Measurements from ENCODE around the gene PTPA. TPM values are rescaled to one million over a fixed set of nuclear protein-coding genes. Genes with fewer than 3 reads are reported as not detected.
"Not testable (repeated sequence)": the region's sequence is repeated elsewhere in the genome, so short reads cannot be mapped to it uniquely, and the experiment has no call there.

PTPA gene
- total RNA-seq, 1 donor from 2014 or later: 194 TPM

DNA sequence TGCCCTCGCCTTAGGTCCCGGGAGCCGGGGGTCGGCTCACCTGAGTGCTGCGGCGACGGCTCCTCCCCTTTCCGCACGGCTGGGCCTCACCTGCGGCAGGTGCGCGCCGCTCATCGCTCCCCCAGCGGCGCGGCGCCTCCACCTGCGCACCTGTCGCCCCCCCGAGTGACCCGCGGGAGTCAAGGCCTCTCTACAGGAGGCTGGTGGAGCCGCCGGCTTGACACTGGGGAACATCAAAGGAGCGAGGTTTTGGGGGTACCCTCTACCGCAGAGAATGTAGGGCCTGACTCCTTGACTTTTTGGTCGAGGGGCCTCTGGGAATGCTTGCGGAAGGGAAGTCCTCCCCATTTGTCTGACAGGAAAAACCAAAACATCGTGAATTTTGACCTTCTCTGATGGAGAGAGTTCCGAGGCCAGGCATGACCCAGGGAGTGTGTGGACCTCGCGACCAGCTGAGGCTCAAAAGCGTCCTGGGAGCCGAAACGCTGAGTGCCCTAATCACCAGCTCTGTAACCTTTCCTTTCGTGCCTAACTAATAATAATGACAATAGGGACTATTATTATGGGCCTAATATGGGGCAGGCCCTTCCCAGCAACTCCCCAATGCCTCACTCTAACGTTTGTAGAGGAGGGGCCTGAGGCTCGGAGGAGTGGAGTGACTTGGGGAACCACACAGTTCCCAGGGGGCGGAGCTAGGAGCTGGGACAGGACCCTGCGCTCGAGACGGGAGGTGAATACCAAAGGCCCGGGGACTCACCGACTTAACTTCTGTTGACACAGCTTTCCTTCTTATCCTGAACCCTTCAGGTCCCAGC is 67.6 kb downstream of the PTPA start:
- DNase-seq (ENCODE audit: missing footprints): no peak

DNA sequence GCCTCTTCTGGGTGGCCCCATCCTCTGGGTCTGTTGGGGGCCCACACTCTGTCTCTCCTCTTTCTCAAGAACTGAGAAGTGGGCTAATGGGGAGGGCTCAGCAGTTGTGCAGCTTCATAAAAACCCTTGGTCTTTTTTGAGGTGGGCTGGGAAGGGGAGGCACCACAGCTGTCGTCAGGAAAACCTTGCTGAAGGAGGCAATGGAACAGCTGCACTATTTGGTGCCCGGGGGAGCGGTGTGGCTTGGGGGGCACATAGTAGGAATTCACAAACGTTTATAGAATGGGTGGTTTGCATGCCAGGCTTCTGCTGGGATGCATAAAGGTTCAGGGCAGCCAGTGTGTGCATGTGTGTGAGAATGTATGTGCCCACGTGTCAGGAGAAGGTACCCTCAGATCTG is 70.0 kb downstream of the PTPA start:
- DNase-seq (ENCODE audit: missing footprints): no peak
- intact Hi-C loops (cut with DNase I): no loop called here

More for the DNA sequence above, 67.6 kb downstream of the PTPA start:
- no peak for ATAC-seq
- intact Hi-C loops (cut with DNase I): loop anchor here (2.0 to 10.0 kb wide), 3 partner anchors 142 to 304 kb away; no protein-coding TSS in a partner anchor

DNA sequence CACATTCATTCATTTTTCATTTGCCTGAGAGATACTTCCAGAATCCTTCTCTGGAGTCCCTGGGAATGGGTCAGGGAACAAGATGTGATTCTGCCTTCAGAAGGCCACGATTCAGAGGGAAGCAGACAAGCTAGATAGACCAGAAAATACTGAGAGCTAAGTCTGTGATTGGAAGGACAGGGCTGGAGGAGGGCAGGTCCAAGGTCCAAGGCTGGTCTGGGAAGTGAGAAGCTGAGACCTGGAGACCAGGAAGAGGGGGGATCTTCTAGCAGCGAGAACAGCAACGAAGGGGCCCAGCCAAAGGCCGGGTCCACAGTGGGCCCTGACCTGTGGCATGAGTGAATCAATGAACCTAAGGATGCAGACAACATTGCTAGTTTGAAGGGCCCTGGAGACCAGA is 70.9 kb downstream of the PTPA start:
- intact Hi-C loops (cut with DNase I): no loop called here
- ATAC-seq (no peak), DNase-seq (ENCODE audit: missing footprints) (no peak)

More for the DNA sequence above, 70.0 kb downstream of the PTPA start:
- ATAC-seq: no peak

DNA sequence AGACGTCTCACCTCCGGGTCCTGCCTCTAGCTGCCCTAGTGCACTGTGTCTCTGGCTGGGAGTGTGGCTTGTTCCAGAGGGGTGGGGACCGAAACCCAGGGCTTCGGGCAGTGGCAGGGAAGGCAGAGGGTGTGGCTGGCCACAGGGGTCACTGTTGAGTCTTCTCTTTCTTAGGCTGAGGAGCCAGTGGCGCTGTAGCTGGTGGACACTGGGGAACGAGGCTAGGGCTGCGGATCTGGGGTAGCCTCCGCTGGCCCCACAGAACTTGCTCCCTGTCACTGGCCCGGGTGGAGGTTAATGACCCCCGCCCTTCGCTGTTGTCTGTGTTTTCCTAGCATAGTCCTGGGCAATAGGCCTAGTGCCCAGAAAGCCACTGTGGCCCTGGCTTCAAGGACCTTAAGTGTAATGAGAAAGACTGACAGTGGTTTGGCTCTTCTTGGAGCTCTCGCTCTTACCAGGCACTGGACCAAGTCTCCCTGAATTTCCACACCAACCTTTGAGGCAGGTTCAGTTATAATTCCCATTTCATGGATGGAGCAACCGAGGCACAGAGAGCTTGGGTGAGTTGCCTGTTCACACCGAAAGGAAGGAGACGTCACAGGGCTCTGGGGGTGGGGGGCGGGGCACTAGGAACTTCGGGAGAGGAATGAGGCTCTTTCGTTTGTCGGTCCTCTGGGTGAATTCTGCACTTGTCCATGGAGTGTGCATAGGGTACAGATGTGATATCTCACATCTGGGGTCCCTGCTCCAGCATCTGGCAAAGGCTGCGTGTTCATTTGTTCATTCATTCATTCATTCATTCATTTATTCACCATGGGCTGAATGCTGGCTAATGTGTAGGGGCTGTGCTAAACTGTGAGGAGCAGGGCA is 71.6 kb downstream of the PTPA start:
- DNase-seq (ENCODE audit: missing footprints): peak; percentile 78
- intact Hi-C loops (cut with DNase I): no loop called here

DNA sequence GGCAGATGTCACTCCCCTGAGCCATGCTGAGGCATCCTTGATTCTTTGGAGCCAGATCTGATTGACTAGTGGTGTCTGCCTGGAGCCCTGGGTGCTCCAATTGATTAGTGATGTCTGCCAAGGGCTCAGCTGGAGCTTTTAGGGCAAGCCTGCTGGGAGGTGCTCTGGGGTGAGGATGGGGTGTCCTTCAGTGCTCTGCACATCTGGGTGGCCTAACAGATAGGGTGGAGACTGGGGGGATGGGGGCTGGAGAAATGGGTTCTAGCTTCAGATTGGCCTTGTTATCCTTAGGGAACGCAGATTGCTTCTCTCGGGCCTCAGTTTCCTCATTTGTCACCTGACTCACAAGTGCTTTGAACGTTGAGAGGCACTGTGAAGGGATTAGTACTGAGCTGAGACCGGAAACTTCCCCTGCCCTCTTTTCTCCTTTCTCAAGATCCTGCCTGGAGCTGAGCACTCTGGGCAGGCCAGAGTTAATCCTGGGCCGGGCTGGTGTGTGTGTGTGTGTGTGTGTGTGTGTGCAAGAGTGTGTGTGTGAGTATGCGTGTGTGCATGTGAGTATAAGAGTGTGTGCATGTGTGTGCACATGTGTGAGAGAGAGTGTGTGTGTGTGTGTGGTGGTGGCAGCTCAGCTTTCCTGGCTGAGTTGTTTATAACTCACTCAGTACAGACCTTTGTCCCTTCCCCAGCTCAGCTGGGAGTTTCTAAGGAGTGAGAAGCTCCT is 72.4 kb downstream of the PTPA start:
- intact Hi-C loops (cut with DNase I): no loop called here
- ATAC-seq (no peak), DNase-seq (ENCODE audit: missing footprints) (no peak)

More for the DNA sequence above, 71.6 kb downstream of the PTPA start:
- no peak for ATAC-seq

DNA sequence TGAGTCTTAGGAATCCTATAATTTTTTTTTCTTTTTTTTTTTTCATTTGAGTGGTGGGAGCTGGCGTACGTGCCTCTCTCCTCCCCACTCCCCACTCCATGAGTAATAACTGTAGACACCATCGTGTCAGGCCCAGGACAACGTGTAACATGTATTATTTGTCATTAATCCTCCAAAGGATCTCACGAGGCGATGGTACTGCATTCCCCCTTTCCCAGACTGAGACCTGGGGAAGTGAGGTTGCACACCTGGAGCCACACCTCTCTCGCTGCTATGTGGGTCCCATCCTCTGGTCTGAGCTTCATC is 73.0 kb downstream of the PTPA start:
- intact Hi-C loops (cut with DNase I): no loop called here
- ATAC-seq: no peak

DNA sequence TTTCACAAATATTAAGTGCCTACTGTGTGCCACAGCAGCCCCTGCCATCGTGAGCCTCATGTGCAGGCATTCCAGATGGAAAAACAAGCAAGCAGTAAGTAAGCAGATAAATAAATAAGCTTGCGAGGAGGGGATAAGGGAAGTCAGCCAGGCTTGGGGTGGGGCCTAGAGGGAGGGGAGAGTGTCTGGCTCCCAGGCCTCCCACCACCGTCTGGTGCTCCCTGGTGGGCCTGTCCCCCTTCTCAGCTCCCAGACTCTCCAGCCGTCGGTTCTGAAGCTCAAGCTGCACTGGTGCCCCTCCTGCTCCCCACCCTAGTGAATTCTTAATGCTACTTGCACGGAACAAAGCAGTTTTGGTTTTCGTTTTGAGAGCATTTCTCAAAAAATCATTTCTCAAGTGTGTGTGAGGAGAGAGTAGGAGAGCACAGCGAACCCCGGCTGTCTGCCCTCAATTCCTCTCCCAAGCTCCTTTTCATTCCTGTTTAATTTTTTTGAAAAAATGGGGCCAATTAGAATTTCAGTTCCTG is 73.4 kb downstream of the PTPA start:
- ATAC-seq (no peak), DNase-seq (ENCODE audit: missing footprints) (no peak)
- intact Hi-C loops (cut with DNase I): no loop called here

More for the DNA sequence above, 73.0 kb downstream of the PTPA start:
- no peak for DNase-seq (ENCODE audit: missing footprints)

DNA sequence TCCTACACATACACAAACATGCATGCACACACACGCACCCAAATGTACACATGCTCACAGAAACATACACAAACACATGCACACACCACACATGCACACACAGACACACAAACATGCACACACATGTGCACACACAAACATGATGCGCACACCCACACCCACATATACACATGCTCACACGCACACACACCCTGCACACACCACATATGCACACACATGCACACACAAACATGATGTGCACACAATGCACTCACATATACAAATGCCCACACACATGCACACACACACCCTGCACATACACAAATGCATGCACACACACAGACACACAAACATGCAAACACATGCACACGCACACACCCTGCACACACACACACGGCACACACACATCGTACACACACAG is 74.2 kb downstream of the PTPA start:
- ATAC-seq: no peak
- intact Hi-C loops (cut with DNase I): no loop called here
- no peak for DNase-seq (ENCODE audit: missing footprints)

DNA sequence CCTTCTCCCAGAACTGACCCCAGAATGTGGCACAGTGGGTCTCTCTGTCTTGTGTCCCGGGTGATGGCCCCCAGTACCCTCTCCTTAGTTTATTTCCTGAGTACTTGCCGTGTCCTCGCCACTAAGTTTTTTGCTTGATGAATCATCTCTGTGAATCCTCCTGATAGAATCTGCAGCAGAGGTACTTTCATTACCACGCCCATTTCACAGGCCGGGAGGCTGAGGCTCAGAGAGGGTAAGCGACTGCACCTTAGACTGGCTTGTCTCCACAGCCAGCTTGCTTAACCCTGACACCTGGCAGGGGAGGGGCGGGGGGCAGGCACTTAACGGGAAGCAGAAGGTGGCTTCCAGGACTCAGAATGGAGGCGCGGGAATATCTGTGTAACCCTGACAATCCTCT is 74.8 kb downstream of the PTPA start:
- DNase-seq (ENCODE audit: missing footprints): no peak
- ATAC-seq: no peak
- intact Hi-C loops (cut with DNase I): no loop called here

DNA sequence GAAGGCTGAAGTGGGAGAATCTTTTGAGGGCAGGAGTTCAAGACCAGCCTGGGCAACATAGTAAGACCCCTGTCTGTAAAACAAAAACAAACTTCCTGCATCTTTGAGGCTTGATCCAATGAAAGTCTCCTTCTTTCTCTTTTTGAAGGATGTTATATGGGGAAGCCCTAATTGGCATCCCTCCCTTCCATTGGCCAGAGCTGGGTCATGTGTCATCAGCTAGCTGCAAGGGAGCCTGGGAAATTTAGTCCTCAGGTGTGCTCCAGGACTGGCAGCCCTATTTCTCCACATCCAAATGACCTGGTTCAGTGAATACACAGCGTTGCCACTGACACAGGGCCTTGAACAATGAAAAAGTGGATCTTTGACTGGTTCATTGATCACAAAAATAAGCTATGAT is 75.8 kb downstream of the PTPA start:
- DNase-seq (ENCODE audit: missing footprints): no peak
- intact Hi-C loops (cut with DNase I): no loop called here
- ATAC-seq: no peak

DNA sequence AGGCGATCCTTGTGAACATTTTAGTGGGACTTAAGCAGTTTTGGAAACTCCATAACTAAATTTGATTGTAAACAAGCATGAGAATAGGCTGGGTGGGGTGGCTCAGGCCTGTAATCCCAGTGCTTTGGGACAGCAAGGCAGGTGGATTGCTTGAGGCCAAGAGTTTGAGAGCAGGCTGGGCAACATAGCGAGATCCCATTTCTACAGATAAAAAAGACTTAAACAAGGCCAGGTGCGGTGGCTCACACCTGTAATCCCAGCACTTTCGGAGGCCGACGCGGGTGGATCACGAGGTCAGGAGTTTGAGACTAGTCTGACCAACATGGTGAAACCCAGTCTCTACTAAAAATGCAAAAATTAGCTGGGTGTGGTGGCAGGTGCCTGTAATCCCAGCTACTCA is 78.8 kb downstream of the PTPA start:
- ATAC-seq; DNase-seq (ENCODE audit: missing footprints); intact Hi-C loops (cut with DNase I): not testable (repeated sequence)

DNA sequence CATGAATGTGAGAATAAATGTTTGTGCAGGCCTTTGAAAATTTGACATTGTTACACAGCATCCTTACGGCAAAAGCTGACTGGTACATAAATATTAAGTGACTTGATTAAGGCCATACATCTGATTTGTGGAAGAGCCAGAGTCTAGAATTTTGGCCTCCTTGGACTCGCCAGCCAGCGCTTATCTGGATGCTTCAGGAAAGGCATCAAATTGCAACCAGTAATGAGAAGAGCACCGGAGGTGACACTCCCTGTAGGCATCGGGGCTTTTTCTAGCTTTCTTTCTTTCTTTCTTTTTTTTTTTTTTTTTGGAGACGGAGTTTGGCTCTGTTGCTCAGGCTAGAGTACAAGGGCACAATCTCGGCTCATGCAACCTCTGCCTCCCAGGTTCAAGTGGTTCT is 80.0 kb downstream of the PTPA start:
- ATAC-seq: no peak
- intact Hi-C loops (cut with DNase I): no loop called here

DNA sequence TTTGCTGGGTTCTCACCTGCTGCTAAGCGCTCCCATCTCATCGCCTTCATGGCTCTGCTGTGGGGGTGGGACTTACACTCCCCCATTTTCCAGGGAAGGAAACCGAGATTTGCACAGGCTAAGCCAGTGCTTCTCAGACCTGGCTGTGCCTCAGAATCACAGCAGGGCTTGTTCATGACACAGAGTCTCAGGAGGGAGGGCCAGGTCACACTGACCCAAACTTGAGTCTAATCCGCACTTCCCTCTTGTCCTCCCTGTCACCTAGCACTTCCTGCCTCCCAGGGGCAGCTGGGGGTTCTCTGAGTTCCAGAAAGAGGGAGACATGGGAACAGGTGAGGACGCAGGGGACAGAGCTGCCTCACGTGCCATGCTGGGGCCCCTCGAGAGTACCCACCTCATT is 82.4 kb downstream of the PTPA start:
- ATAC-seq: no peak
- intact Hi-C loops (cut with DNase I): no loop called here
- no peak for DNase-seq (ENCODE audit: missing footprints)

More for the DNA sequence above, 80.0 kb downstream of the PTPA start:
- no peak for DNase-seq (ENCODE audit: missing footprints)

DNA sequence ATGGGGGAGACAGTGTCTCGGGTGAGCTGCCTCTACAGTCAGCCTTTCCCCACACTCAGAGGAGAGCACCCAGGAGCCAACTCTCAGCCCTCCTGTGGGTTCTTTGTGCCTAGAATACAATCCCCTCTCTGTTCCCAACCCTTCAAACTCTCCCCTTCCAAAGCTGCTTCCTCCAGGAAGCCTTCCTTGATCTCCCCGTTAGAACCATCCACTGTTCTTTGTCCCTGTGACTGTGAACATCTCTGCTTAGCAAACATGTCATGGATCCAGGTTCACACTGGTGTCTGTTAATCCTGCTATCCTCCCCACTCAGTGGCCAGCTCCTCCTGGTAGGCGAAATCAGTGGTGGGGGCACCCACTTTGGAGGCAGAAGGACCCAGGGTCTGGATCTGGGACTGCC is 83.0 kb downstream of the PTPA start:
- intact Hi-C loops (cut with DNase I): no loop called here
- no peak for ATAC-seq

DNA sequence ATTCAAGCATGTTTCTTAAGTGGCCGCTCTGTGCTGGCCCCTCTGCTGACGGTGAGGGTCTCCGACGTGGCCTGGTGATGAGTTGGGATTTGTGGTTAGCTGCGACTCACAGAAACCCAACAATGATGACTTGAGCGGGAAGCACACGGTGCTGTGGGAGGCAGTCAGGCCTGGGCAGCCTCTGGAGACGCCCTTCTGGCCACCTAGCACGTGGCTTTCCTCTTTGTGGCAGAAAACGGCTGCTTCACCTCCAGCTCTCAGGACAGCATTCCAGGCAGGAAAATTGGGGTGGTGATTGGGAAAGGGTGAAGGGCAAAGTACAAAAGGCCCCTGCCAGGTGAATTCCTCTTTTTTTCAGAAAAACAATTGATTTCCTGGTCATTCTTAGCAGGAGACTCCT is 84.4 kb downstream of the PTPA start:
- DNase-seq (ENCODE audit: missing footprints) (no peak), ATAC-seq (no peak)
- intact Hi-C loops (cut with DNase I): no loop called here

More for the DNA sequence above, 83.0 kb downstream of the PTPA start:
- no peak for DNase-seq (ENCODE audit: missing footprints)

DNA sequence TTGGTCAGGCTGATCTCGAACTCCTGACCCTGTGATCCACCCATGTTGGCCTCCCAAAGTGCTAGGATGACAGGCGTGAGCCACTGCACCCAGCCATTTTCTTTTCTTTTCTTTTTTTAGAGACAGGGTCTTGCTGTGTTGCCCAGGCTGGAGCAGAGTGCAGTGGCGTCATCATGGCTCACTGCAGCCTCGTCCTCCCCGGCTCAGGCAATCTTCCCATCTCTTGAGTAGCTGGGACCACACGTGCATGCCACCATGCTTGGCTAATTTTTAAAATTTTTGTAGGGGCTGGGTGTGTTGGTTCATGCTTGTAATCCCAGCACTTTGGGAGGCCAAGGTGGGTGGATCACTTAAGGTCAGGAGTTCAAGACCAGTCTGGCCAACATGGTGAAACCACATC is 85.8 kb downstream of the PTPA start:
- DNase-seq (ENCODE audit: missing footprints); intact Hi-C loops (cut with DNase I); ATAC-seq: not testable (repeated sequence)

DNA sequence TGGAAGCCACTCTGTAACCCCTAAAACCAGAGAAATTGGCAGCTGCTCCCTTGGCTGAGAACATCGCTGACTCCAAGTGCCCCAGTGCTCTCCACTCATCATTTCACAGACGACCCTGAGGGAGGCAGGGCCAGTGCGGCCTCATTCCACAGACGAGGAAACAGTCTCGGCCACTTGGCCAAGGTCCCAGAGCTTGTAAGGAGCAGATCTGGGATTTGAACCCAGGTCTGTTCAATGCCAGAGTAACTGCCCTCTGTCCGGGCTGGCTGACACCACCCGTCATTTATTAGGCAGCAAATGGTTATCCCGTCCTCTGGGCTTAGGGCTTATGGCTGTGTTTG is 86.7 kb downstream of the PTPA start:
- DNase-seq (ENCODE audit: missing footprints): no peak
- ATAC-seq: peak; percentile 15
- intact Hi-C loops (cut with DNase I): no loop called here
